Uterus (tissue), 4 donors: ENCODE measurements around the gene GJC2. TPM values are rescaled to one million over a fixed set of nuclear protein-coding genes. Genes with fewer than 3 reads are reported as not detected.
"Not testable (repeated sequence)": the region's sequence is repeated elsewhere in the genome, so short reads cannot be mapped to it uniquely, and the experiment has no call there.

ENCODE experiments used
- DNase-seq, 2 donors: peaks; one replicate each; pipeline ENCODE4 v3.0.0-alpha.2; 2019 to 2020
- H3K27ac ChIP-seq, 2 donors: fragments of 200-600 bp; sonication (generic); 1 replicate in 1 of 2; 2 replicates in 1 of 2; pipeline ENCODE4 v1.5.1; 2016 to 2018
- H3K27me3 ChIP-seq, 2 donors: fragments of 200-600 bp; sonication (generic); one replicate each; pipeline ENCODE4 v1.5.1; 2018 to 2019; ENCODE audit warnings: control low read depth in 1 of 2
- H3K36me3 ChIP-seq, 2 donors: fragments of 200-600 bp; sonication (generic); one replicate each; pipeline ENCODE4 v1.5.1; 2019; ENCODE audit warnings: control low read depth in 1 of 2
- H3K4me1 ChIP-seq, 2 donors: fragments of 200-600 bp; sonication (generic); one replicate each; pipeline ENCODE4 v1.5.1; 2018 to 2019; ENCODE audit warnings: control low read depth in 1 of 2
- H3K4me3 ChIP-seq, 2 donors: fragments of 200-600 bp; sonication (generic); 1 replicate in 1 of 2; 2 replicates in 1 of 2; pipeline ENCODE4 v1.5.1; 2018 to 2019; ENCODE audit warnings: mild to moderate bottlenecking in 1 of 2
- H3K9me3 ChIP-seq, 2 donors: fragments of 200-600 bp; sonication (generic); one replicate each; pipeline ENCODE4 v1.5.1; 2019; ENCODE audit warnings: control low read depth in 1 of 2
- POLR2A ChIP-seq, 2 donors: fragments of 450-650 bp; IDR thresholded peaks; one replicate each; pipeline ENCODE4 v1.6.1; 2016; ENCODE audit warnings: antibody characterized with exemption in 2 of 2, mild to moderate bottlenecking in 1 of 2, moderate library complexity in 1 of 2
- intact Hi-C: fragments of 100-400 bp; cut with DNase I; formaldehyde crosslinking; loops from one replicate; pipeline ENCODE4 v1.15.1; 2023; ENCODE audit warnings: low total_unique reads
- total RNA-seq, 4 donors: library from RNA; depleted of rRNA in 3 of 4; stranded (reverse); fragments of >200 nt in 3 of 4; gene quantifications; one replicate each; pipeline versions ENCODE4 v1.1.0 to v1.2.4, GENCODE V29; 2014 to 2023
- TF ChIP-seq, protein P1 (sequence below), 4 experiments: fragments of 200-600 bp in 2 of 4; fragments of 450-650 bp in 2 of 4; sonication (generic) in 2 of 4; IDR thresholded peaks; one replicate each; pipeline ENCODE4 v1.5.1; 2016 to 2019; ENCODE audit warnings: antibody characterized with exemption in 4 of 4, mild to moderate bottlenecking in 2 of 4, moderate library complexity in 1 of 4
- donor health status: DM: yes; HTN: yes; CAD: no.

Gene GJC2
- total RNA-seq, 4 donors from 2014 or later = 2.6 to 25.8 (median 10.7) TPM

DNA sequence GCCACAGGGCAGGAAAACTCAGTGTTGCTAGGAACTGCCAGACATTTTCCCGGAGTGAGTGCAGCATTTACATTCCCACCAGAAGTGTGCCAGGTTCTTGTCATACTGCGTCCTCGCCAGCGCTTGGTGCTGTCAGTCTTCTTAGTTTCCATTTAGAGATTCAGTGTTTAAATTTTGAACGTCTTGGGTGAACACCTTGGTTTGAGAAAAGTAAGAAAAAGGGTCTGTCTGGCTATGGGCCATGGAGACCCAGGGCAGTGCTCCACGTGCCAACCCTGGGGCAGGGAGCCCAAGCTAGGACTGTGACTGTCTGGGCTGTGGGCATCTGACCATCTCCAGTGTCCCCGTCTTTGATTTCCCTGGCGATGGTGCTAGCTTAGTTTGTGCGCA lies 31.9 kb downstream of the GJC2 start:
- Histone ChIP-seq H3K27me3 (no peaks in the 10 kb centered on the region), H3K27ac (no peak overlapping the region), H3K9me3 (no peaks in the 10 kb centered on the region), H3K4me1 (no peaks in the 10 kb centered on the region), H3K4me3 (no peak overlapping the region), H3K36me3 (no peaks in the 10 kb centered on the region)
- intact Hi-C loops = no loop called here
- no peak for DNase-seq
- no peak for TF ChIP-seq POLR2A (IDR thresholded peaks at IDR 0.05)
- TF ChIP-seq, protein P1, sequence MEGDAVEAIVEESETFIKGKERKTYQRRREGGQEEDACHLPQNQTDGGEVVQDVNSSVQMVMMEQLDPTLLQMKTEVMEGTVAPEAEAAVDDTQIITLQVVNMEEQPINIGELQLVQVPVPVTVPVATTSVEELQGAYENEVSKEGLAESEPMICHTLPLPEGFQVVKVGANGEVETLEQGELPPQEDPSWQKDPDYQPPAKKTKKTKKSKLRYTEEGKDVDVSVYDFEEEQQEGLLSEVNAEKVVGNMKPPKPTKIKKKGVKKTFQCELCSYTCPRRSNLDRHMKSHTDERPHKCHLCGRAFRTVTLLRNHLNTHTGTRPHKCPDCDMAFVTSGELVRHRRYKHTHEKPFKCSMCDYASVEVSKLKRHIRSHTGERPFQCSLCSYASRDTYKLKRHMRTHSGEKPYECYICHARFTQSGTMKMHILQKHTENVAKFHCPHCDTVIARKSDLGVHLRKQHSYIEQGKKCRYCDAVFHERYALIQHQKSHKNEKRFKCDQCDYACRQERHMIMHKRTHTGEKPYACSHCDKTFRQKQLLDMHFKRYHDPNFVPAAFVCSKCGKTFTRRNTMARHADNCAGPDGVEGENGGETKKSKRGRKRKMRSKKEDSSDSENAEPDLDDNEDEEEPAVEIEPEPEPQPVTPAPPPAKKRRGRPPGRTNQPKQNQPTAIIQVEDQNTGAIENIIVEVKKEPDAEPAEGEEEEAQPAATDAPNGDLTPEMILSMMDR (IDR thresholded peaks at IDR 0.05) = no peak

DNA sequence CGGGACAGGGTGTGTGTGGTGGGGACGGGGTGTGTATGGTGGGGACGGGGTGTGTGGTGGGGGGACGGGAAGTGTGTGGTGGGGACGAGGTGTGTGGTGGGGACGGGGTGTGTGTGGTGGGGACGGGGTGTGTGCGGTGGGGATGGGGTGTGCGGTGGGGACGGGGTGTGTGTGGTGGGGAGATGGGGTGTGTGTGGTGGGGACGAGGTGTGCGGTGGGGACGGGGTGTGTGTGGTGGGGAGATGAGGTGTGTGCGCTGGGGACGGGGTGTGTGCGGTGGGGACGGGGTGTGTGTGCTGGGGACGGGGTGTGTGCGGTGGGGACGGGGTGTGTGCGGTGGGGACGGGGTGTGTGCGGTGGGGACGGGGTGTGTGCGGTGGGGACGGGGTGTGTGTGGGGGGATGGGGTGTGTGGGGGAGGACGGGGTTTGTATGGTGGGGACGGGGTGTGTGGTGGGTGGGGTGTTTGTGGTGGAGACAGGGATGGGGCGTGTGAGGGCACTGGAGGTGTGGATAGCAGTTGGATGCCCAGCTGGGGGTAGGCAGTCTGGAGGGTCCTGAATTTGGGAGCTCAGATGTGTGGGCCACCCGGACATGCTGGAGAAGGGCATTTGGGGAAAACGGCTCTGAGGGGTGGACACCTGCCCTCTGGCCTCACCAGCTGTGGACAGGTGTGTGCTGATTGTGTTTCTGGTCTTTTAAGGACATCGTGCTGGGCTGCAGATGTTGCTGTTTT lies 32.7 kb downstream of the GJC2 start:
- Histone ChIP-seq H3K27me3 (no peaks in the 10 kb centered on the region), H3K4me1 (no peaks in the 10 kb centered on the region), H3K36me3 (no peaks in the 10 kb centered on the region), H3K4me3 (no peak overlapping the region), H3K27ac (no peak overlapping the region), H3K9me3 (no peaks in the 10 kb centered on the region)
- no peak for DNase-seq
- intact Hi-C loops = no loop called here
- TF ChIP-seq POLR2A (IDR thresholded peaks at IDR 0.05) = no peak
- TF ChIP-seq, protein P1 (IDR thresholded peaks at IDR 0.05) = no peak

DNA sequence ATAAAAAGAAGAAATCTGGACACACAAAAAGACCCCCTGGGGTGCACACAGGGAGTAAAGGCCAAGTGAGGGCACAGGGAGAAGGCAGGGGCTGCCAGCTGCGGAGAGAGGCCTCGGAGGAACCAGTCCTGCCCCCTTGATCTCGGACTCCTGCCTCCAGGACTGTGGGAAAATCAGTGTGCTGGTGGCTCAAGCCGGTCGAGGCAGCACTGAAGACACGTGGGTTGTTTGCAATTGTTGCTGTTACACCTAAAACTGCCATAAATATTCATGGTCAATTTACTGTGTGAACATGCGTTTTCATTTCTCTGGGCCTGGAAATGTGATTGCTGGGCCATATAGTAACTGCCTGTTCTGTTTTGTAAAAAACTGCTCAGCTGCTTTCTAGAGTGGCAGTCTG lies 34.4 kb downstream of the GJC2 start:
- no peak overlapping the region for H3K4me3 ChIP-seq
- no peak overlapping the region for H3K27ac ChIP-seq
- DNase-seq = no peak
- H3K4me1 ChIP-seq = no peaks in the 10 kb centered on the region
- no peaks in the 10 kb centered on the region for H3K36me3 ChIP-seq
- intact Hi-C loops = no loop called here
- H3K9me3 ChIP-seq = no peaks in the 10 kb centered on the region
- TF ChIP-seq, protein P1 (IDR thresholded peaks at IDR 0.05) = no peak
- TF ChIP-seq POLR2A (IDR thresholded peaks at IDR 0.05) = no peak
- no peaks in the 10 kb centered on the region for H3K27me3 ChIP-seq

DNA sequence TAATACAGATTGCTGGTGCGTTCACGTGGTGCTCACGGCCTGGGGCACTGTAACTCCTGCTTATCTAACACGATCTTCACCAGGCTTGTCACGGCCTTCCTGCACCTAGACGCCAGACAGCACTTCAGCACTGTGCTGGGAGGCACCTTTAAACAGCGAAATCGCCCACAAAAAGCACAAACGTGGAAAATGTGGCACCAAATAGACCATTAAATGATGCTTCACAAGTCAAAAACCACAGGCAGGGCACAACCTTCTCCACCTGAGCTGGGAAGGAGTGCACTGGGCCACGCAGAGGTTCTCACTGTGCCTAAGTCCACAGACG lies 35.9 kb downstream of the GJC2 start:
- Histone ChIP-seq H3K27ac (no peak overlapping the region), H3K27me3 (no peaks in the 10 kb centered on the region), H3K9me3 (no peaks in the 10 kb centered on the region), H3K36me3 (no peaks in the 10 kb centered on the region), H3K4me3 (no peak overlapping the region), H3K4me1 (no peaks in the 10 kb centered on the region)
- TF ChIP-seq POLR2A (IDR thresholded peaks at IDR 0.05) = no peak
- TF ChIP-seq, protein P1 (IDR thresholded peaks at IDR 0.05) = no peak
- intact Hi-C loops = no loop called here
- no peak for DNase-seq

DNA sequence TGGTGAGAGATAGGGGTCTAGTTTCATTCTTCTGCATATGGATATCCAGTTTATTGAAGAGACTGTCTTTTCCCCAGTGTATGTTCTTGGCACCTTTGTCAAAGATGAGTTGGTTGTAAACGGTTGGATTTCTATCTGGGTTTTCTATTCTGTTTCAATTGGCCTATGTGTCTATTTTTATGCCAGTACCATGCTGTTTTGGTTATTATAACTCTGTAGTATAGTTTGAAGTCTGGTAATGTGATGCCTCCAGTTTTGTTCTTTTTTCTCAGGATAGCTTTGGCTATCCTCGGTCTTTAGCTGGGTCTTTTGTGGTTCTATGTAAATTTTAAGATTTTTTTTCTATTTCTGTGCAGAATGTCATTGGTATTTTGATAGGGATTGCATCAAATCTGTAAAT lies 38.5 kb downstream of the GJC2 start:
- H3K9me3 ChIP-seq, H3K4me3 ChIP-seq: not testable (repeated sequence)

DNA sequence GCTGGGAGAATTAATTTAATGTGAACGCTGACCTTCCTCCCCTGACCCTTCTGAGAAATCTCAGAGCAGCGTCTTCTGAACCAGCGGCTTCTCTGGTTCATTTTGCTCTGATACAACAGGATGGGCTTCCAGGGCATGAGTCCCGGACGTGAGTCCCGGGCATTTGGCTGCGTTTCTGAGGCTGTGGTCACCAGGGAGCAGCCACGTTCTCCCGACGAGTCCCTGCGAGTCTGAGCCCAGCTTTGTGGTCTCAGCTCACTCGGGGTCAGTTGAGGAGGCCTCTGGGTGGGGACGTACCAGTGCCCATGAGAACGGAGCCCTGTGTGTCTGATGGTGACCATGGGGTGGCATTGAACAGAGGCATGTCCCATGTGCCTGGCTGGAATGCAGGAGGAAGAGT lies 40.5 kb downstream of the GJC2 start:
- H3K4me1 ChIP-seq = no peaks in the 10 kb centered on the region
- intact Hi-C loops = no loop called here
- no peak for DNase-seq

More for the DNA sequence above, 38.5 kb downstream of the GJC2 start:
- intact Hi-C loops, H3K27ac ChIP-seq, H3K36me3 ChIP-seq, DNase-seq, H3K27me3 ChIP-seq, H3K4me1 ChIP-seq: not testable (repeated sequence)

More for the DNA sequence above, 40.5 kb downstream of the GJC2 start:
- no peak overlapping the region for H3K27ac ChIP-seq
- no peak overlapping the region for H3K4me3 ChIP-seq
- H3K27me3 ChIP-seq = no peaks in the 10 kb centered on the region
- H3K36me3 ChIP-seq = no peaks in the 10 kb centered on the region
- no peaks in the 10 kb centered on the region for H3K9me3 ChIP-seq
- TF ChIP-seq, protein P1 (IDR thresholded peaks at IDR 0.05) = no peak
- TF ChIP-seq POLR2A (IDR thresholded peaks at IDR 0.05) = no peak
